ENCODE data around the gene RNF208. TPM values are rescaled to one million over a fixed set of nuclear protein-coding genes. Genes with fewer than 3 reads are reported as not detected.

The RNF208 gene
- polyA plus RNA-seq, 1 of the 3 experiments (the other 2 are of a cell fraction): 2.7 TPM

DNA sequence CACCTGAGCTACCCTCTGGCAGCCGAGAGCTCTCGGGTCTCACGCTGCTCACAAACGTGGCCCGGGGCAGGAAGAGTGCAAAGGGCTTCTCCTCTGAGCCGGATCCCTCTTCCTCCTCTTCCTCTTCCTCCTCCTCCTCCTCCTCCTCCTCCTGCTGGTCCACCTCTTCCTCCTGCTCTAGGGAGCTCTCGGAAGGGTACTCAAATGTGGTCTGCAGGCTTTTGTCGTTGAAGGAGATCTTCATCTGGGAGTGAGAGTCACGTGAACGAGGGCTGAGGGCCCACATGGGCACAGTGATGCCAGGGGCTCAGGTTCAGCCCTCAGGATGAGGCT is 29.6 kb downstream of the RNF208 start:
- H3K4me3 ChIP-seq (ENCODE audit: low read depth in 2 of 2, low read length in 1 of 2): no peak overlapping the region
- ChIA-PET CTCF (interaction anchor here (0.9 to 3.1 kb wide), 5 partner anchors 21 to 44 kb away, joined by 3 to 11 read pairs (median 6); partner anchors contain the start of gene RNF224), POLR2A (interaction anchor here (0.5 to 1.4 kb wide), 3 partner anchors 8 to 69 kb away, joined by 3 to 5 read pairs (median 3); partner anchors contain the start of genes GRIN1 and TPRN)
- no peak for TF ChIP-seq CHD2 (IDR thresholded peaks at IDR 0.05; ENCODE audit: low read length, partially characterized antibody)
- no peak for TF ChIP-seq SMC3 (IDR thresholded peaks at IDR 0.05; ENCODE audit: low read depth, low read length)
- no peak for TF ChIP-seq ELF1 (IDR thresholded peaks at IDR 0.05)
- no peak for TF ChIP-seq EZH2phosphoT487 (IDR thresholded peaks at IDR 0.05; ENCODE audit: borderline replicate concordance, low read depth)
- TF ChIP-seq JUND (IDR thresholded peaks at IDR 0.05): no peak
- TF ChIP-seq POLR2AphosphoS5 (IDR thresholded peaks at IDR 0.05; ENCODE audit: low read depth, low read length): no peak
- TF ChIP-seq TEAD4 (IDR thresholded peaks at IDR 0.05; ENCODE audit: borderline replicate concordance, insufficient read depth): no peak
- TF ChIP-seq SIN3A (IDR thresholded peaks at IDR 0.05; ENCODE audit: borderline replicate concordance, low read depth, low read length): no peak
- TF ChIP-seq MEF2A (IDR thresholded peaks at IDR 0.05; ENCODE audit: borderline replicate concordance, low read depth): no peak
- no peak for TF ChIP-seq GABPA (IDR thresholded peaks at IDR 0.05; ENCODE audit: low read depth)
- H3K9me3 ChIP-seq: no peaks in the 10 kb centered on the region
- peaks cover 65% of the 10 kb centered on the region for H3K79me2 ChIP-seq (ENCODE audit: insufficient read depth)
- H3K4me2 ChIP-seq: no peak overlapping the region
- DNase-seq: no peak
- 89% methylated on average over 6 of the region's 10 CpGs for WGBS (ENCODE audit: low lambda C conversion rate)
- H4K20me1 ChIP-seq (ENCODE audit: insufficient read depth): peaks cover 53% of the 10 kb centered on the region
- peaks cover 6 to 18% of the 10 kb centered on the region in 2 experiments; a peak in 3 of 4 replicates for H3K4me1 ChIP-seq (ENCODE audit: control insufficient read depth in 1 of 2, insufficient read depth in 2 of 2, low read depth in 1 of 2, low read length in 1 of 2)
- H3K36me3 ChIP-seq (replicated peaks in 1 of 2; ENCODE audit: control insufficient read depth in 1 of 2, insufficient read depth in 2 of 2, low read length in 1 of 2): peaks cover 3 to 21% of the 10 kb centered on the region in 2 experiments
- H3K27me3 ChIP-seq (ENCODE audit: insufficient read depth): no peaks in the 10 kb centered on the region
- no peak overlapping the region for H2AFZ ChIP-seq (ENCODE audit: low read depth)
- H3F3A ChIP-seq (replicated peaks; ENCODE audit: insufficient read depth): peaks cover 16% of the 10 kb centered on the region
- no peak overlapping the region for H3K27ac ChIP-seq (ENCODE audit: low read depth in 2 of 2, low read length in 1 of 2)
- no peak overlapping the region for H3K9ac ChIP-seq
- no peaks in the 10 kb centered on the region for H3K9me2 ChIP-seq

GRCh38 chr9:137191691-137192447 is 30.2 kb downstream of the RNF208 start:
- Histone ChIP-seq H3F3A (replicated peaks; ENCODE audit: insufficient read depth) (peaks cover 16% of the 10 kb centered on the region), H2AFZ (ENCODE audit: low read depth) (no peak overlapping the region), H3K9ac (no peak overlapping the region), H4K20me1 (ENCODE audit: insufficient read depth) (peaks cover 50% of the 10 kb centered on the region), H3K27me3 (ENCODE audit: insufficient read depth) (no peaks in the 10 kb centered on the region), H3K79me2 (ENCODE audit: insufficient read depth) (peaks cover 65% of the 10 kb centered on the region), H3K36me3 (replicated peaks in 1 of 2; ENCODE audit: control insufficient read depth in 1 of 2, insufficient read depth in 2 of 2, low read length in 1 of 2) (peaks cover 3 to 23% of the 10 kb centered on the region in 2 experiments), H3K9me2 (no peaks in the 10 kb centered on the region), H3K4me2 (no peak overlapping the region), H3K4me3 (ENCODE audit: low read depth in 2 of 2, low read length in 1 of 2) (no peak overlapping the region), H3K9me3 (no peaks in the 10 kb centered on the region), H3K4me1 (ENCODE audit: control insufficient read depth in 1 of 2, insufficient read depth in 2 of 2, low read depth in 1 of 2, low read length in 1 of 2) (peaks cover 9 to 24% of the 10 kb centered on the region in 2 experiments; a peak in 3 of 4 replicates), H3K27ac (ENCODE audit: low read depth in 2 of 2, low read length in 1 of 2) (no peak overlapping the region)
- 91% methylated on average over 16 of the region's 22 CpGs for WGBS (ENCODE audit: low lambda C conversion rate)
- CTCF ChIA-PET: interaction anchor here (0.9 to 3.1 kb wide), 6 partner anchors 15 to 54 kb away, joined by 3 to 11 read pairs (median 4); partner anchors contain the start of gene RNF224
- TF ChIP-seq POLR2AphosphoS5 (IDR thresholded peaks at IDR 0.05; ENCODE audit: low read depth, low read length): no peak
- no peak for TF ChIP-seq NFIC (IDR thresholded peaks at IDR 0.05; ENCODE audit: borderline replicate concordance)
- no peak for TF ChIP-seq TCF12 (IDR thresholded peaks at IDR 0.05)
- no peak for TF ChIP-seq MXI1 (IDR thresholded peaks at IDR 0.05; ENCODE audit: low read depth, low read length)
- no peak for TF ChIP-seq FOXJ3 (CRISPR knock-in tag; IDR thresholded peaks at IDR 0.05)
- TF ChIP-seq SMC3 (IDR thresholded peaks at IDR 0.05; ENCODE audit: low read depth, low read length): no peak
- no peak for TF ChIP-seq JUND (IDR thresholded peaks at IDR 0.05)
- no peak for TF ChIP-seq ZBTB33 (IDR thresholded peaks at IDR 0.05; ENCODE audit: borderline replicate concordance, low read depth)
- TF ChIP-seq EP300 (IDR thresholded peaks at IDR 0.05; ENCODE audit: borderline replicate concordance in 1 of 2, low read depth in 1 of 2, low read length in 1 of 2): no peak
- POLR2A ChIA-PET: interaction anchor here (0.9 to 1.4 kb wide), 2 partner anchors 9 to 54 kb away, joined by 3 to 5 read pairs; partner anchors contain the start of genes GRIN1 and TPRN
- no peak for DNase-seq

Measured in SK-N-SH (cell line).